Endothelial cell of umbilical vein (primary cell): ENCODE measurements around the gene RGS6. TPM values are rescaled to one million over a fixed set of nuclear protein-coding genes. Genes with fewer than 3 reads are reported as not detected.

Experiments
- BruUV-seq: library from RNA; stranded (reverse); fragments of 400-500 nt; replicated peaks from 2 replicates; lab custom pipeline; 2021; lab: Mats Ljungman, UMichigan
- CTCF ChIA-PET: fragments of 300-600, 350-600 bp; sonication (Branson Sonifier 250); formaldehyde crosslinking; loops from one replicate; lab custom pipeline; 2021; ENCODE audit warnings: antibody characterized with exemption, inconsistent platforms; lab: Charles Lee
- POLR2A ChIA-PET: fragments of 300-600, 350-600 bp; sonication (Branson Sonifier 250); formaldehyde crosslinking; loops from one replicate; lab custom pipeline; 2021; ENCODE audit warnings: antibody characterized with exemption, inconsistent platforms; lab: Charles Lee
- DNase-seq: peaks from one replicate; pipeline ENCODE4 v3.0.0-alpha.2; 2011; ENCODE audit warnings: low read depth, low spot score
- FAIRE-seq: peaks from 2 replicates; lab custom pipeline; 2011; peaks lifted over from hg19 to GRCh38; lab: Jason Lieb, UNC
- H2AFZ ChIP-seq: 2 replicates; pipeline ENCODE4 v1.6.0; 2012; ENCODE audit warnings: low read depth, low read length, control low read depth, inconsistent platforms
- H3K27ac ChIP-seq: 2 replicates; pipeline ENCODE4 v1.5.1; 2011; ENCODE audit warnings: low read depth, mild to moderate bottlenecking, control low read depth, low read length, moderate library complexity; ENCODE audit not compliant: insufficient read depth
- H3K27me3 ChIP-seq, 2 experiments: 2 replicates each; pipeline versions ENCODE4 v1.6.0 to v1.6.1; 2011; ENCODE audit warnings: low read length in 2 of 2, mixed read lengths in 1 of 2; ENCODE audit not compliant: control insufficient read depth in 2 of 2, insufficient read depth in 2 of 2
- H3K36me3 ChIP-seq, 2 experiments: 2 replicates in 1 of 2; 3 replicates in 1 of 2; pipeline ENCODE4 v1.5.1; 2011; ENCODE audit warnings: low read length in 2 of 2, mild to moderate bottlenecking in 1 of 2, moderate library complexity in 1 of 2; ENCODE audit not compliant: control insufficient read depth in 2 of 2, insufficient read depth in 2 of 2; ENCODE audit errors: extremely low read depth in 1 of 2
- H3K4me1 ChIP-seq: 3 replicates; pipeline ENCODE4 v1.5.1; 2011; ENCODE audit warnings: mild to moderate bottlenecking, low read length; ENCODE audit not compliant: control insufficient read depth, insufficient read depth; ENCODE audit errors: extremely low read depth
- H3K4me2 ChIP-seq: 2 replicates; pipeline ENCODE4 v1.6.1; 2011; ENCODE audit warnings: low read length, control low read depth, mixed read lengths; ENCODE audit not compliant: insufficient read depth
- H3K4me3 ChIP-seq, 3 experiments: fragments of 200-600 bp in 1 of 3; sonication (generic), shearing (Covaris generic) in 1 of 3; replicated peaks in 1 of 3; 2 replicates each; pipeline ENCODE4 v1.5.1; 2011 to 2016; ENCODE audit warnings: control low read depth in 3 of 3, low read length in 3 of 3, mild to moderate bottlenecking in 2 of 3, inconsistent platforms in 1 of 3, low read depth in 1 of 3, moderate library complexity in 1 of 3; ENCODE audit not compliant: insufficient read depth in 1 of 3
- H3K79me2 ChIP-seq: 2 replicates; pipeline ENCODE4 v1.6.0; 2012; ENCODE audit warnings: low read length, inconsistent platforms; ENCODE audit not compliant: control insufficient read depth, insufficient read depth
- H3K9ac ChIP-seq: replicated peaks from 2 replicates; pipeline ENCODE3; 2011; ENCODE audit warnings: low read length, control low read depth; ENCODE audit not compliant: insufficient read depth; ENCODE audit errors: extremely low read depth
- H3K9me1 ChIP-seq: replicated peaks from 3 replicates; pipeline ENCODE4 v1.6.0; 2011; ENCODE audit warnings: mild to moderate bottlenecking, low read length; ENCODE audit not compliant: control insufficient read depth, insufficient read depth; ENCODE audit errors: extremely low read depth
- H3K9me3 ChIP-seq: replicated peaks from 2 replicates; pipeline ENCODE4 v1.5.1; 2012; ENCODE audit warnings: low read length, inconsistent platforms; ENCODE audit not compliant: control insufficient read depth, insufficient read depth
- H4K20me1 ChIP-seq: replicated peaks from 2 replicates; pipeline ENCODE3; 2011; ENCODE audit warnings: mild to moderate bottlenecking, low read length; ENCODE audit not compliant: control insufficient read depth, insufficient read depth; ENCODE audit errors: extremely low read depth
- CTCF ChIP-seq, 2 donors: IDR thresholded peaks; 1 replicate in 1 of 2; 2 replicates in 1 of 2; pipeline ENCODE4 v1.5.1; 2011; ENCODE audit warnings: low read length in 2 of 2, mild to moderate bottlenecking in 2 of 2, moderate library complexity in 2 of 2, control low read depth in 1 of 2, inconsistent platforms in 1 of 2, low read depth in 1 of 2; ENCODE audit not compliant: insufficient read depth in 1 of 2; ENCODE audit errors: extremely low read depth in 1 of 2
- EZH2 ChIP-seq: IDR thresholded peaks from 2 replicates; pipeline ENCODE4 v1.6.1; 2012; ENCODE audit warnings: borderline replicate concordance, low read depth, mild to moderate bottlenecking, moderate library complexity, low read length, inconsistent platforms; ENCODE audit not compliant: severe bottlenecking
- FOS ChIP-seq: IDR thresholded peaks from 2 replicates; pipeline ENCODE4 v1.6.1; 2011; ENCODE audit warnings: mild to moderate bottlenecking, low read length, moderate library complexity, borderline replicate concordance; ENCODE audit not compliant: insufficient read depth
- GATA2 ChIP-seq: IDR thresholded peaks from 2 replicates; pipeline ENCODE4 v1.7.0; 2011; ENCODE audit warnings: low read depth, mild to moderate bottlenecking, moderate library complexity, mixed read lengths, low read length; ENCODE audit not compliant: insufficient read length, insufficient read depth
- JUN ChIP-seq: IDR thresholded peaks from 2 replicates; pipeline ENCODE4 v1.6.1; 2011; ENCODE audit warnings: borderline replicate concordance, low read depth; ENCODE audit not compliant: insufficient read length, insufficient read depth
- MAX ChIP-seq: IDR thresholded peaks from 2 replicates; pipeline ENCODE4 v1.6.1; 2011; ENCODE audit not compliant: insufficient read depth, insufficient read length
- MYC ChIP-seq: IDR thresholded peaks from one replicate; pipeline ENCODE4 v1.6.1; 2011; ENCODE audit warnings: mild to moderate bottlenecking, low read depth, low read length
- POLR2A ChIP-seq: IDR thresholded peaks from 2 replicates; pipeline ENCODE4 v1.6.1; 2012; ENCODE audit warnings: low read depth, mild to moderate bottlenecking, control low read depth, low read length
- POLR2AphosphoS5 ChIP-seq: IDR thresholded peaks from 2 replicates; pipeline ENCODE4 v1.6.1; 2012; ENCODE audit warnings: low read depth, mild to moderate bottlenecking, control low read depth, low read length, moderate library complexity; ENCODE audit not compliant: insufficient read depth
- dilution Hi-C: fragments of 300-500 bp; cut with MboI; formaldehyde crosslinking; loops from one replicate; pipeline ENCODE4 v1.15.0; 2019; ENCODE audit warnings: low sequenced_read_pairs; ENCODE audit not compliant: extremely low pct_ligation_motif_present
- intact Hi-C: fragments of 100-400 bp; cut with micrococcal nuclease; formaldehyde crosslinking; loops from one replicate; pipeline ENCODE4 v1.10.0; 2022
- polyA plus RNA-seq, 4 experiments: library from polyadenylated mRNA; depleted of rRNA in 3 of 4; stranded (reverse) in 3 of 4; unstranded in 1 of 4; fragments of >200 nt; gene quantifications; 2 replicates each; pipeline versions ENCODE4 v1.2.1 to v1.2.3, GENCODE V29; 2011 to 2012; ENCODE audit warnings: missing spikeins in 1 of 4
- total RNA-seq: library from RNA; stranded (reverse); gene quantifications from 2 replicates; pipeline ENCODE4 v1.2.3, GENCODE V29; 2021

Gene RGS6
- total and polyA plus RNA-seq, 2 donors (not counting 3 experiments of a cell fraction or from before 2014, with no cell fraction given) = not detected

DNA sequence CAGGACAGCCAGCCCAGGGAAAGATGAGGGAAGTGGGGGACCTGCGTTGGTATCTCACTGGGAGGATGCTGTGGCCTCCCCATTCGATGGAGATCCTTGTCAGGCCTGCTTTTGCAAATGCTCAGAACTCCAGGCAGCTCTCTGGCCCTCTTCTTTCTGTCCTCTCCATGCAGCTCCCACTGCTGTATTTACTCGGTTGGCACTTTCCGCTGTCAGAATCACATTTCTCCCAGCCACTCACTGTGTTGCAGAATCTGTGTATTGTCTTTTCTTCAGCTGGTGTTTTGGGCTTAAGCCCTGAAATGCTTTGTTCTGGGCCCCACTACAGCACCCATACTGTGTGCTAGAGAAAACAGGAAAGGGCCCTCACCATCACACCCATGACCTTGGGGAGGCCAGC lies 401.1 kb downstream of the RGS6 start:
- intact Hi-C loops = no loop called here
- ChIA-PET POLR2A (no interaction called here), CTCF (no interaction called here)
- no peaks in the 10 kb centered on the region for H3K4me1 ChIP-seq
- H3K9me3 ChIP-seq = peaks cover 2% of the 10 kb centered on the region
- H3K9me1 ChIP-seq = no peaks in the 10 kb centered on the region
- no peak overlapping the region for H3K4me3 ChIP-seq
- dilution Hi-C loops = no loop called here
- H3K27me3 ChIP-seq = no peaks in the 10 kb centered on the region
- FAIRE-seq (no peak), DNase-seq (no peak)
- H3K36me3 ChIP-seq = no peaks in the 10 kb centered on the region
- no peak overlapping the region for H2AFZ ChIP-seq
- BruUV-seq = no TSS peak
- H4K20me1 ChIP-seq = no peaks in the 10 kb centered on the region
- H3K9ac ChIP-seq = no peak overlapping the region
- TF ChIP-seq POLR2A (no peak), MAX (no peak), MYC (no peak), GATA2 (no peak), EZH2 (no peak), FOS (no peak), JUN (no peak), POLR2AphosphoS5 (no peak), CTCF (IDR thresholded peaks at IDR 0.05; ENCODE audit: extremely low read depth in 1 of 2, insufficient read depth in 1 of 2, low read depth in 1 of 2, low read length in 2 of 2) (no peak)
- no peaks in the 10 kb centered on the region for H3K79me2 ChIP-seq
- H3K4me2 ChIP-seq = no peak overlapping the region
- H3K27ac ChIP-seq = no peak overlapping the region
